ENCODE results near the gene KCNK7.

KCNK7 gene

DNA sequence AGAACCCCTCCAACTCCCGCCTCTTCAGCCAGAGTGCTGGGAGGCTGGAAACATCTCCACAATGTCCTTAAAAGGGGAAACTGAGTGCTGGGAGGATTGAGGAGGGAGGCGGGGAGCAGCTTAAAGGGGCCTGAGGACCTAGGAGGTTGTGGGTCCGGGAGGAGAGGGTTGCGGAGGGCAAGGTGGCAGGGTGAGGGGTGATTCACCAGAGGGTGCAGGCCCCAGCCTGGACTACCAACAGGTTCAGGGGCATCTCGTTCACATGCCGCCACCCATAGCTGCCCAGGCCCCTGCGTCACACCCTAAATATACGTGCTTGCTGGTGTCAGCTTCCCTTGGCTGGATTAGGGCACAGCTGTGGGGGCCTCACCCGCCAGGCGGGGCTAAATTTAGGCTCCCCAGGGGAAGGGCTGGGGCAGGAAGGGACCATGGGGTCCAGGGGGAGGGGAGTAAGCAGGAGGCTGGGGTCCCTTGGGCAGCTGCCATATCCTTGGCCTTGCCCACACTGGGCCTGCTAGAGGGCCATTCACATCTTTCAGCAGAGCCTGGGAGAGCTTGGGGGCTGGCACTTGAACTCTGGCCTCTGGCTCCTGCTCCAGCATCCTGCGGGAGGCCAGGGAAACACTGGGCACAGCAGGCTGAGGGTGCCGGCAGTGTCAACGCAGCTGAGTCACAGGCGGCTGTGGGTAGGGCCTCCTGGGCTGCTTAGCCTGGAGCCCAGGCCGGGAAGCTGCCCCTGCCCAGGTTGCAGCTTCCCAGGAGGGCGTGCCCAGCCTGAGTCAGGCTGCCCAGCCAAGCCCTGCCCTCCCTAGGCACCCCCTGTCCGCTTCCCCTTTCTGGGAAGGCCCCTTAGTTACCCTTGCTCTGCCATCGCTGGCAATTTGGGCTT is 18.5 kb downstream of the KCNK7 start:
- POLR2A ChIA-PET (ENCODE audit: low non-redundant PET): interaction anchor here (0.5 to 1.1 kb wide), 4 partner anchors 8 to 37 kb away, joined by 3 to 4 read pairs (median 3); no protein-coding TSS in a partner anchor
- TF ChIP-seq, protein P1, sequence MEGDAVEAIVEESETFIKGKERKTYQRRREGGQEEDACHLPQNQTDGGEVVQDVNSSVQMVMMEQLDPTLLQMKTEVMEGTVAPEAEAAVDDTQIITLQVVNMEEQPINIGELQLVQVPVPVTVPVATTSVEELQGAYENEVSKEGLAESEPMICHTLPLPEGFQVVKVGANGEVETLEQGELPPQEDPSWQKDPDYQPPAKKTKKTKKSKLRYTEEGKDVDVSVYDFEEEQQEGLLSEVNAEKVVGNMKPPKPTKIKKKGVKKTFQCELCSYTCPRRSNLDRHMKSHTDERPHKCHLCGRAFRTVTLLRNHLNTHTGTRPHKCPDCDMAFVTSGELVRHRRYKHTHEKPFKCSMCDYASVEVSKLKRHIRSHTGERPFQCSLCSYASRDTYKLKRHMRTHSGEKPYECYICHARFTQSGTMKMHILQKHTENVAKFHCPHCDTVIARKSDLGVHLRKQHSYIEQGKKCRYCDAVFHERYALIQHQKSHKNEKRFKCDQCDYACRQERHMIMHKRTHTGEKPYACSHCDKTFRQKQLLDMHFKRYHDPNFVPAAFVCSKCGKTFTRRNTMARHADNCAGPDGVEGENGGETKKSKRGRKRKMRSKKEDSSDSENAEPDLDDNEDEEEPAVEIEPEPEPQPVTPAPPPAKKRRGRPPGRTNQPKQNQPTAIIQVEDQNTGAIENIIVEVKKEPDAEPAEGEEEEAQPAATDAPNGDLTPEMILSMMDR (conservative IDR thresholded peaks at IDR 0.05; ENCODE audit: low read depth): no peak
- CTCF ChIA-PET: interaction anchor here (0.6 to 2.7 kb wide), 3 partner anchors 17 to 36 kb away, joined by 4 to 10 read pairs (median 6); no protein-coding TSS in a partner anchor
- H3K27ac ChIP-seq: peak overlapping the region; percentile 98
- DNase-seq (ENCODE audit: low spot score): peak; percentile 91

DNA sequence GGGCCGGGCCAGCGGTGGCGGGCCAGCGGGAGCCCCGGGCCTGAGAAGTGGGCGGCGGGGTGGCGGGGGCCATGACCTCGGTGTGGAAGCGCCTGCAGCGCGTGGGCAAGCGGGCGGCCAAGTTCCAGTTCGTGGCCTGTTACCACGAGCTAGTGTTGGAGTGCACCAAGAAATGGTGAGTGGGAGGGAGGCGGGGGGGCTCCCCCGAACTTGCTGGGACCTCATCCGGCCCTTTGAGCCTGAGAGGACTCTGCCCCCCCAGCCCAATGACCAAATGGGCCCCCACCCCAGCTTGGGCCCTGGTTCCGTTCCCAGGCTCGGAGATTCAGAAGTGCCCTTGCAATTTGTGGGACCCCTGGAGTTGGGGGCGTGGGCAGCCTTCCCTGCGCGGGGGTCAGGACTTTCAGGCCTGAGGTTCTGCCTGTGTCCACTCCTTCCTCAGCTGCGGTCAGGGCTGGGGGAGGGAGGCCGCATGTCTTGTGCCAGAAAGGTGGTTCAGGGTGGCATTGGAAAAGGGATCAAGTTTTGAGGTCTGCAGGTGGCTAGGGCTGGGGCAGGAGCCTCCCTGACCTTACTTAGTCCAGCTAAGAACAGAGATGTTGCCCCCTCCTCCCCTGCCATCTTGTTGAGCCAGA is 19.3 kb downstream of the KCNK7 start:
- TF ChIP-seq, protein P1 (conservative IDR thresholded peaks at IDR 0.05; ENCODE audit: low read depth): no peak
- ChIA-PET POLR2A (ENCODE audit: low non-redundant PET) (interaction anchor here (1.1 kb wide), 1 partner anchor 9 kb away, joined by 4 read pairs; no protein-coding TSS in a partner anchor), CTCF (interaction anchor here (0.6 to 2.7 kb wide), 3 partner anchors 17 to 35 kb away, joined by 4 to 10 read pairs (median 6); no protein-coding TSS in a partner anchor)
- DNase-seq (ENCODE audit: low spot score): no peak
- peak overlapping the region; percentile 98 for H3K27ac ChIP-seq

DNA sequence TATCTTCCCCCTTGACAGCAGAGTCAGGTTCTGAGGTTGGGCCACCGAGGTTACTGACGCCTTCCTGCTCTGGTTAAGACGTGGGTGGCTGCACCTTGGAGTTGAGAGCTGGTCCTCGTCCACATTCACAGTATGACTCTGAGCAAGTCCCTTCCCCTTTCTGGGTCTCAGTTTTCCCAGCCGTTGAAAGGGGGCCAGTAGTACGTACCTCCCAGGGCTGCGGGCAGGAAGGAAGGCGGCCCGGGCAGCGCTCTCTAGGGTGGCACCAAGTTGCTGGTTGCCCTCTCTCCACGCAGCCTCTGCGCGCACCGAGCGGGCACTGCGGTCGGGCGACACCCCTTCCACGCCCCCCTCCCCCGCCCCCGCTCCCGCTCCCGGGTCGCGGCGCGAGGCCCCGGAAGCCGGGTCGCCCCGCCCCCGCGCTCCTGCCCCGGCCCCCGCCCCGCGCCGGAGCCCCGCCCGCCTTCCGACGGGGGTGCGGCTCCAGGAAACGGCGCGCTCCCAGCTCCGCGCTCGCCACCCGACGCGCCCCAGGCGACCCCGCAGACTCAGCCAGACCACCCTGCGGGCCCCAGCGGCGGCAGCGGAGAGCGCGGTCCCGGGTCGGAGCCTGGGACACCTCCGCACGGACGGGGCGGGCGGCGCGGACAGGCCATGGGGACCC is 19.9 kb downstream of the KCNK7 start, which contains the start of gene EHBP1L1:
EHBP1L1 (plus strand) TSS at position 486 of the 664 bp plus-strand sequence. CDS start 250 bp downstream, outside the sequence.
- CTCF ChIA-PET: interaction anchor here (0.9 to 2.7 kb wide), 2 partner anchors 12 to 18 kb away, joined by 5 to 6 read pairs; no protein-coding TSS in a partner anchor
- TF ChIP-seq, protein P1 (conservative IDR thresholded peaks at IDR 0.05; ENCODE audit: low read depth): no peak
- POLR2A ChIA-PET (ENCODE audit: low non-redundant PET): interaction anchor here (0.6 kb wide), 1 partner anchor 39 kb away, joined by 3 read pairs; the partner anchor contains the start of gene PCNX3
- peak; percentile 74 for DNase-seq (ENCODE audit: low spot score)
- peak within 1 kb of the TSS; percentile 98 for H3K27ac ChIP-seq

DNA sequence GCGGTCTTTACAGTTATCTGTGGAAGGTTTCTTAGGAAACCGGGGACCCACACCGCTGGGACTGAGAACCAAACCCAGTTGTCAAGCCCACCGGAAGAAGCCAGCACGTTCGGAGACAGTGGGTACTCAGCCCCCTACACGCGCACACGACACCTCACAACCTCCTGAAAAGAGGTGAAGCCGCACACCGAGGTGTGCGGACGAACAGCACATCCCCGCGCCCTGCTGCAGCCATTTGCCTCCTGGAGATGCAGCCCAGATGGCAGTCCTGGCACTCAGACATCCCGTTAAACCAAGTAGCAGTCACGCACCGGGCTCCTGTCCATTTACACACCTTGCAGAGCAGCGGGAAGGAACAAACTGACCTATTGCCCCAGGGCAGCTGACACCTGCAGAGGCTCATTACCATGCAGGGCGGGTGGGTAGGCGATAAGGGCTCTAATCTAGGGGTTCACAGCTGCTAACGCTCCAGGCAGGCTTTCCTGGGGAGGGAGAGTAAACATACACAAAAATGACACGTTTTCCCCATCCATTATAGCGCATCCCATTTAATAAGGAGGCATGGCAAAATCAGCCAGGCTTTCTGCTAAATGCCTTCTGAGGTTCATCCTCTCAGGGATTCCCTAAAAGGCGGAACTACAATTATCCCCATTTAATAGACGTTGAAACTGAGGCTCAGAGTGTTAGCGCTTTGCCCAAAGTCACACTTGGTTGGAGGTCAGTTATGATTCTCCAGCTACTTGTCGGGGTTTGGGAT is 20.6 kb downstream of the KCNK7 start:
- H3K27ac ChIP-seq: peak overlapping the region; percentile 98
- ChIA-PET CTCF (interaction anchor here (0.9 to 2.7 kb wide), 2 partner anchors 13 to 19 kb away, joined by 5 to 6 read pairs; no protein-coding TSS in a partner anchor), POLR2A (ENCODE audit: low non-redundant PET) (interaction anchor here (0.6 kb wide), 1 partner anchor 40 kb away, joined by 3 read pairs; the partner anchor contains the start of gene PCNX3)
- no peak for DNase-seq (ENCODE audit: low spot score)
- TF ChIP-seq, protein P1 (conservative IDR thresholded peaks at IDR 0.05; ENCODE audit: low read depth): no peak

DNA sequence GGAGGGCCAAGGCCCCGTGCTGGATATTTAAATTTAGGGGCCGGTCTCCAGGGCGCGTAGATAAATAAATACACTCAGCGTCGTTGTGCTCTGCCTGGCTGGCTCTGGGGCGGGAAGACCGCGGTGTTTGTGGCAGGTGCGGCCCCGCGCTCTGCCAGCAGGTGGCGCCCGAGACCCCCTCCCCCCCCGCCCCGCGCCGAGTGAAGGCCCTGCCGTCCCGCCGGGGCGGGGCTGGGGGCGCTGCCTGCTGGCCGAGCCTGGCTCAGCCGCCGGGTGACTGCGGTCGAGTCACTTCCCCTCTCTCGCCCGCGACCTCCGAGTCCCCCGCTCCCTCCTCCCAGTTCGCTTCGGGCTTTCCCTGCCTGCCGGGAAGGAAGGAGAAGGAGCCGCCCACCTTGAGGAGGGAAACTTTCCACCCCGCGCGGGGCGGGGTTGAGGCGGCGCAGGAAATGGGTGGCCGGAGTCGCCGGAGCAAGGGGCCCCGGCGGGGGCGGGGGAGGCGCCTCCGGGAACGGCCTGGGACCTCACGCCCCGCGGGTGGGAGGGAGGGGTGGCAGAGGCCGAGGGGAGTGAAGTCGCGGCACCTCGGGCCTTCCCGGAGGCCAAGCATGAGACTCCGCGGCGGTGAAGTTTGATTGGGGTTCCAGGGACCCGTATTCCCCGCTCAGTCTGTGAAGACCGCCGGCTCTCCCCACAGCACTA is 21.3 kb downstream of the KCNK7 start:
- ChIA-PET CTCF (interaction anchor here (0.6 to 4.7 kb wide), 5 partner anchors 14 to 511 kb away, joined by 3 to 95 read pairs (median 5); no protein-coding TSS in a partner anchor), POLR2A (ENCODE audit: low non-redundant PET) (no interaction called here)
- TF ChIP-seq, protein P1 (conservative IDR thresholded peaks at IDR 0.05; ENCODE audit: low read depth): peak; percentile 95
- DNase-seq (ENCODE audit: low spot score): peak; percentile 92
- peak overlapping the region; percentile 98 for H3K27ac ChIP-seq
